Measurements from ENCODE around the gene PRKACG. TPM values are rescaled to one million over a fixed set of nuclear protein-coding genes. Genes with fewer than 3 reads are reported as not detected.

PRKACG gene
- total RNA-seq, 2 donors from 2014 or later, result not detected

DNA sequence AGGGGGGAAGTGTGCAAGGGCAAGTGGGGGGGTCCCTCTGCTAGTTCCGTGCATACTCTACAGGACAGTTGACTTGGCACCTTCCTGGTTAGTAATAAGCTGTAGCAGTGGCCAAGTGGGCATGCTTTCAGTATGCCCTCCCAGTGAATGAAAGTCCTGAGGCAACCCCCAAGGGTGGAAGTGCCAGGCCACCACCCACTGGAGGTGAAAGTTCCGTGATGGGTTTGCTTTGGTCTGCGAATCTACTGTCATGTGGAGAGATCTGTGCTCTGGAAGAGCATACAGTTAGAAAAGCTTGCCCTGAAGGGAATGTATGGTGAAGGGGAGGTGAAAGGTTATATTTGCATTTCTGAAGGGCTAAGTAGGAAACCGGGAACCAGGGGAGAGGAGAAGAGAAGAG lies 31.9 kb upstream of the PRKACG start:
- Histone ChIP-seq H3K27me3 (no peaks in the 10 kb centered on the region), H3K9me3 (no peaks in the 10 kb centered on the region), H3K36me3 (replicated peaks in 1 of 2; ENCODE audit: insufficient read depth in 1 of 2, low read depth in 2 of 2) (peaks cover 0 to 10% of the 10 kb centered on the region in 2 donors), H3K27ac (no peak overlapping the region), H3K4me1 (peaks cover 3% of the 10 kb centered on the region), H3K4me3 (no peak overlapping the region)
- 80 to 83% methylated on average over 4 of the region's 4 CpGs for WGBS, 2 donors
- intact Hi-C loops (cut with DNase I), result loop anchor here (5.0 kb wide), 1 partner anchor 151 kb away; no protein-coding TSS in a partner anchor
- ATAC-seq (no peak), DNase-seq (no peak)
- TF ChIP-seq, protein P1, sequence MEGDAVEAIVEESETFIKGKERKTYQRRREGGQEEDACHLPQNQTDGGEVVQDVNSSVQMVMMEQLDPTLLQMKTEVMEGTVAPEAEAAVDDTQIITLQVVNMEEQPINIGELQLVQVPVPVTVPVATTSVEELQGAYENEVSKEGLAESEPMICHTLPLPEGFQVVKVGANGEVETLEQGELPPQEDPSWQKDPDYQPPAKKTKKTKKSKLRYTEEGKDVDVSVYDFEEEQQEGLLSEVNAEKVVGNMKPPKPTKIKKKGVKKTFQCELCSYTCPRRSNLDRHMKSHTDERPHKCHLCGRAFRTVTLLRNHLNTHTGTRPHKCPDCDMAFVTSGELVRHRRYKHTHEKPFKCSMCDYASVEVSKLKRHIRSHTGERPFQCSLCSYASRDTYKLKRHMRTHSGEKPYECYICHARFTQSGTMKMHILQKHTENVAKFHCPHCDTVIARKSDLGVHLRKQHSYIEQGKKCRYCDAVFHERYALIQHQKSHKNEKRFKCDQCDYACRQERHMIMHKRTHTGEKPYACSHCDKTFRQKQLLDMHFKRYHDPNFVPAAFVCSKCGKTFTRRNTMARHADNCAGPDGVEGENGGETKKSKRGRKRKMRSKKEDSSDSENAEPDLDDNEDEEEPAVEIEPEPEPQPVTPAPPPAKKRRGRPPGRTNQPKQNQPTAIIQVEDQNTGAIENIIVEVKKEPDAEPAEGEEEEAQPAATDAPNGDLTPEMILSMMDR (IDR thresholded peaks at IDR 0.05), result no peak
- TF ChIP-seq POLR2A (IDR thresholded peaks at IDR 0.05), result no peak

DNA sequence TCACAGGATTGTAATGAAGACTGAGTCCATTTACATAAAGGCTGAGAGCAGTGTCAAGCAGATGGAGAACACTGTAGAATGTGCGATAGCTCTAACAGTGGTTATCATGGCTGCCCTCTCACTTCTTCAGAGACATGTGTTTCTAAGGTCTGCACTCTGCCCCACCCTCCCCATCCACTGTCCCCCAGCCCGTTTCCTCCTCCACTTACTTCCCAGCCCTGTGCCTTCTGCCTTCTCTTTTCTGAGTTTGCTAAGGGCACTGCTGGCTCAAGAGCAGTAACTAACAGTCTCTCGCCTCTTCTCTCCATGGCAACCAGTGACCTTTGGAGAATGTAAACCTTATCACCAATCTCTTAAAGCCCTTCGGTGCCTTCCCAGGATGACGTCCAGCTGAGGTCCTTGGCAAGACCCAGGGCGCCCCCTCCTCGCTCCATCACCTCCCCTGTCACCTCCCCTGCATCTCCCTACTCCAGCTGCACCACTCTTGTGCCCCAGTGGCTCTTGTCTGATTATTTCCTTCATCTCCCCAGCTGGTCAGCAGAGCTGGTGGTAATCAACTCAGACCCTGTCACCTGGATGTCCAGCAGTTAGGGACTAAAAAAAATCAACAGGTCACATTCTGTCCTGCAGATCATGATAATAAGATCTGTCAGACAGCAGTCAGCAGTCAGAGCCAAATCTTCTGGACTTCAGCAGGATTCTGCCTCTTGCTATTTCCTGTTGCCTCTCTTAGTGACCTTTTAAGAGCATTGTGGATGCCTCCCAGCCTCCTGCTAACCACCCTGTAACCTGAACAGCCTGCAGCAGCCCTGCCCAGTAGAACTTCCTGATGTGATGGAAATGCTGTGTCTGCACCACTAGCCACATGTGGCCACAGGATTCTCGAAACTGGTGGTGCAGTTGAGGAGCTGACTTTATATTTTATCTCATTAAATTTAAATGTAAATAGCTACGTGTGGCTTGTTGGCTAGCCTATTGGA lies 30.6 kb upstream of the PRKACG start:
- intact Hi-C loops (cut with DNase I), result loop anchor here (5.0 kb wide), 1 partner anchor 153 kb away; no protein-coding TSS in a partner anchor
- 44 to 50% methylated on average over 9 of the region's 9 CpGs for WGBS, 2 donors
- peaks cover 3% of the 10 kb centered on the region for H3K4me1 ChIP-seq
- H3K9me3 ChIP-seq, result no peaks in the 10 kb centered on the region
- DNase-seq (no peak), ATAC-seq (peak; percentile 12)
- no peak for TF ChIP-seq POLR2A (IDR thresholded peaks at IDR 0.05)
- TF ChIP-seq, protein P1 (IDR thresholded peaks at IDR 0.05), result no peak
- H3K27me3 ChIP-seq, result no peaks in the 10 kb centered on the region
- H3K27ac ChIP-seq, result no peak overlapping the region
- peaks cover 0 to 10% of the 10 kb centered on the region in 2 donors for H3K36me3 ChIP-seq (replicated peaks in 1 of 2; ENCODE audit: insufficient read depth in 1 of 2, low read depth in 2 of 2)
- H3K4me3 ChIP-seq, result no peak overlapping the region

DNA sequence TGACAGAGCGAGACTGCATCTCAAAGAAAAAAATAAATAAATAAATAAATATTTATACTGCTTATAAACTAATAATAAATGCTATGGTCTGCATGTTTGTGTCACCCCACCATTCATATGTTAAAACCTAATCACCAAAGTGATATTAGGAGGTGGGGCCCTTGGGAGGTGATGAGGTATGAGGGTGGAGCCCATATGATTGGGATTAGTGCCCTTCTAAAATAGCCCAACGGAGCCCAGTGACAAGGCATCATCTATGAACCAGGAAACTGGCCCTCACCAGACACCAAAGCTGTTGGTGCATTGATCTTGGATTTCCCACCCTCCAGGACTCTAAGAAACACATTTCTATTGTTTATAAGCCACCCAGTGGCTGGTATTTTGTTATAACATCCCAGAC lies 26.7 kb upstream of the PRKACG start:
- Histone ChIP-seq H3K4me1 (peaks cover 11% of the 10 kb centered on the region), H3K36me3 (replicated peaks in 1 of 2; ENCODE audit: insufficient read depth in 1 of 2, low read depth in 2 of 2) (no peaks in the 10 kb centered on the region), H3K27me3 (no peaks in the 10 kb centered on the region), H3K9me3 (no peaks in the 10 kb centered on the region), H3K4me3 (no peak overlapping the region), H3K27ac (no peak overlapping the region)
- DNase-seq (no peak), ATAC-seq (no peak)
- TF ChIP-seq, protein P1 (IDR thresholded peaks at IDR 0.05), result no peak
- no peak for TF ChIP-seq POLR2A (IDR thresholded peaks at IDR 0.05)
- 96% methylated on average over 2 of the region's 2 CpGs for WGBS, 2 donors
- intact Hi-C loops (cut with DNase I), result no loop called here

DNA sequence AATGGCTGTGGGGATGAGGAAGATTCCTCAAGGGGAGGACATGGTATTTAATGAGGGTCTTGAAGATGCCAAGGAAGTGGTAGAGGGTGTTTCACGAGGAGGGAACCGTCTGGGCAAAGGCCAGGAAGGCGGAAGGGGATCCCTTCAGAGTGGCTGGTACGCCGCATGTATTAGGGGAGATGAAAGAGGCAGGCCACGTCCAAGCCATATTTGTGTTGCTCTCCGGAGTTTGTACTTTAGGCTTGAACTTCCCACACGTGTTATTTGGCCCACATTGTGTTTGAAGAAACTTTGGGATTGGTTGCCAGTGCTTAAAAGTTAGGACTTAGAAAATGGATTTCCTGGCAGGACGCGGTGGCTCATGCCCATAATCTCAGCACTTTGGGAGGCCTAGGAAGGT lies 22.9 kb upstream of the PRKACG start:
- DNase-seq (no peak), ATAC-seq (no peak)
- H3K4me3 ChIP-seq, result no peak overlapping the region
- H3K4me1 ChIP-seq, result peaks cover 11% of the 10 kb centered on the region
- TF ChIP-seq, protein P1 (IDR thresholded peaks at IDR 0.05), result no peak
- TF ChIP-seq POLR2A (IDR thresholded peaks at IDR 0.05), result no peak
- intact Hi-C loops (cut with DNase I), result no loop called here
- H3K36me3 ChIP-seq (replicated peaks in 1 of 2; ENCODE audit: insufficient read depth in 1 of 2, low read depth in 2 of 2), result no peaks in the 10 kb centered on the region
- WGBS, 2 donors, result 40 to 49% methylated on average over 10 of the region's 10 CpGs
- H3K27ac ChIP-seq, result peak overlapping the region in 3 of 4 donors; percentile 87 to 91 (median 88)
- H3K27me3 ChIP-seq, result no peaks in the 10 kb centered on the region
- H3K9me3 ChIP-seq, result no peaks in the 10 kb centered on the region
